ENCODE measurements around the gene TLL2.

TLL2 gene

DNA sequence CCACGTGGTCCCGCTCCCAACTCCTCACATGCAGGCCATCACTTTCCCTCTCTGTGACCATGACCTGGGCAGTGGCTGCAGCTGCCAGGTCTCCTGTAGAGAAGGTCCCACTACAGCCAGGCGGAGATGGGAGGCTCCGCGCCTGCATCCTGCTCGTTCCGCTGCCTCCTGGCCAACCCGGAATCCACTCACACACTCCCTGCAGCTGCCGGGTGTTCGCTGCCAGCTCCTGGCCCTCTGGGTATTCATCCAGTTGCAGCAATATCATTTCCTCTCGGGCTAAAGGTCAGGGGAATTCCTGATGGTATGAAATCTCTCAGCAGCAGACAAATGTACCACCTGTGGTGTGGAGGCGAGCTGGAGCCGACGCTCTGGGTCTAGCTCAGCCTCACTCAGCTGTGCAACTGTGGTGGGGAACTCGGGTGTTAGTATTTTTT, 65.7 kb downstream of the TLL2 start:
- no peak for TF ChIP-seq CTCF (conservative IDR thresholded peaks at IDR 0.05; ENCODE audit: low read depth)
- CTCF ChIA-PET, result interaction anchor here (1.4 kb wide), 1 partner anchor 41 kb away, joined by 5 read pairs; no protein-coding TSS in a partner anchor
- H3K27ac ChIP-seq, result no peak overlapping the region
- POLR2A ChIA-PET (ENCODE audit: low non-redundant PET), result no interaction called here
- no peak for DNase-seq (ENCODE audit: low spot score)

DNA sequence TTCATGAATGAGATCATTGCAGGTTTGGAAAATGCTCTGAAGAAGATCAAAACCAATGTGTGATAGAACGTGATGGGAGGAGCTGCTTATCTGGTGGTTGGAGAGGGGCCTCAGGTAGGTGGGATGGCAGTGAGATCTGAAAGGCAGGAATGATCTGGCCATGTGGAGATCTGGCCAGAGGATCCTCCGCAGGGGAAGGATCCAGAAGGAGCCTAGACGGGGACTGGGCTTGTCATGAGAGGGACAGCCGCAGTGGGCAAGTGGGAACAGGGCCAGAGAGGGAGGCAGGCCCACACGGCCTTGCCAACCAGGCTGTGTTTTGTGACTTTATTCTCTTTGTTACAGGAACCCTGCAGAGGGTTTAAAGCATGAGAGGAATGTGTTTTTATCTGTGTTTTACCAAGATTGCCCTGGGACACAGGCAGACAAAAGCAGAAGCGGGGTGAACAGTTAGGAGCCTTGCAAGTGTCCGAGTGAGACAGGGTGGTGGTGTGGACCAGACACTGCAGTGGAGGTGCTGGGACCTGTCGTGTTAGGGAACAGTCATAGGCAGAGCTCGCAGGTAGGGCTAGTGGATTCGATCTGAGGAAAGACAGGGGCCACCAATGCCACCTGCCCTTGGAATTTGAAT, 66.6 kb downstream of the TLL2 start:
- CTCF ChIA-PET, result interaction anchor here (0.6 to 1.4 kb wide), 2 partner anchors 32 to 40 kb away, joined by 5 read pairs; no protein-coding TSS in a partner anchor
- no peak overlapping the region for H3K27ac ChIP-seq
- DNase-seq (ENCODE audit: low spot score), result no peak
- POLR2A ChIA-PET (ENCODE audit: low non-redundant PET), result no interaction called here
- no peak for TF ChIP-seq CTCF (conservative IDR thresholded peaks at IDR 0.05; ENCODE audit: low read depth)

DNA sequence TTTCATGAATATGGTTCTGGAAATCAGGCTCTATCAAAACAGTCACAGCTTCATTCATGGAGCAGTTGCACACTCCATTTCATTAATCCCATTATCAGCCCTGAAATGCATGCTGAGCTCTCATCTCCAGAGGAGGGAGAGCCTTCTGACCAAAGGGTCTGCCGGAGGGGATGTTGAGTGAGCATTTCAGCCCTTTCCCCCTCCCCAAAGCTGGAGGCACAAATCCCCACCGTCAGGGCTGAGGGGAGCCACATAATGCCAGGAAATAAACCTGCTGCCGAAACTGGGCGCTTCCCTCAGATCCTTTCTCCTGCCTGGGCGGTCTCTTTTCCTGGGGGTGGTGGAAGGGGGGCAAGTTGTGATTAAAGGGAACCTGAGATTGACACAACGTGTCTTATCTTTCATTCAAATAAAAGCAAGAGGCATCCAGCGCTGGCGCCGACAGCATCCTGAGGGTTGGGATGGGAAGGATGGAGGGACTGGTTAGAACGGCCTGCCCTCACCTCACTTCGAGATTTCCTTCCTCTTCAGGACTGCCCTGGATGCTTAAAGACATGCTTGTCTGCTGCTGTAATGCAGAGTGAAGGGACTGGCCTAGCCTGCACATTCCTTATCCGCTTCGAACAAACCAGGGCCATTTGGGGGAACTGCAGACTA, 71.6 kb downstream of the TLL2 start:
- H3K27ac ChIP-seq, result no peak overlapping the region
- CTCF ChIA-PET, result interaction anchor here (0.7 to 1.1 kb wide), 3 partner anchors 24 to 71 kb away, joined by 3 to 5 read pairs (median 3); no protein-coding TSS in a partner anchor
- POLR2A ChIA-PET (ENCODE audit: low non-redundant PET), result no interaction called here
- no peak for TF ChIP-seq CTCF (conservative IDR thresholded peaks at IDR 0.05; ENCODE audit: low read depth)
- DNase-seq (ENCODE audit: low spot score), result no peak

- H3K27ac ChIP-seq, result no peak overlapping the region
- TF ChIP-seq CTCF (conservative IDR thresholded peaks at IDR 0.05; ENCODE audit: low read depth), result no peak
- ChIA-PET CTCF (interaction anchor here (1.1 kb wide), 1 partner anchor 25 kb away, joined by 5 read pairs; no protein-coding TSS in a partner anchor), POLR2A (ENCODE audit: low non-redundant PET) (no interaction called here)
- DNase-seq (ENCODE audit: low spot score), result no peak
Observed at GRCh38 chr10:96441322-96441885, 72.3 kb downstream of the TLL2 start.

GRCh38 chr10:96440361-96441292, 73.1 kb downstream of the TLL2 start:
- H3K27ac ChIP-seq, result no peak overlapping the region
- DNase-seq (ENCODE audit: low spot score), result no peak
- ChIA-PET POLR2A (ENCODE audit: low non-redundant PET) (no interaction called here), CTCF (interaction anchor here (0.7 kb wide), 1 partner anchor 45 kb away, joined by 3 read pairs; no protein-coding TSS in a partner anchor)
- no peak for TF ChIP-seq CTCF (conservative IDR thresholded peaks at IDR 0.05; ENCODE audit: low read depth)

DNA sequence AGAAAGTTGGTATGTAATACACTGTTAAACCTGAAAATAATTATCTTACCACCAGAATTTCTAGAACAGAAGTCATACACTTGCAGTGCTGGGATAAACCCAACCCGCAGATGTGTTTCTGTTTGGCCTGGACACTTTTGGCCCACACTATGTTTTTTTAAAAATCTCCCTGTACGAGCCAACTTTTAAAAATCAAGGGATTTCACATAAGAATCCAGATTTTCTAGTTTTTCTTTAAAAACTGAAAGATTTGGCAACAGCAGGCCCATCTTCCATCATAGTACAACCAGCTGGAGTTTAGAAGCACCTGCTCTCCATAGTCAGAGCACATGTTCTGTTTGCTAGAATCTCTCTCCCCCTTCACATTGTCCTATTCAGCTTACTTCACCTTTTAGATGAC, 74.0 kb downstream of the TLL2 start:
- ChIA-PET POLR2A (ENCODE audit: low non-redundant PET) (no interaction called here), CTCF (interaction anchor here (0.7 kb wide), 1 partner anchor 44 kb away, joined by 3 read pairs; no protein-coding TSS in a partner anchor)
- no peak for TF ChIP-seq CTCF (conservative IDR thresholded peaks at IDR 0.05; ENCODE audit: low read depth)
- no peak for DNase-seq (ENCODE audit: low spot score)
- H3K27ac ChIP-seq, result no peak overlapping the region
